GM21717 (cell line): ENCODE measurements around the gene FZD2.
"Not testable (repeated sequence)": the region's sequence is repeated elsewhere in the genome, so short reads cannot be mapped to it uniquely, and the experiment has no call there.

Experiments
- ATAC-seq: cut with Tn5 transposase; IDR thresholded peaks from one replicate; pipeline ENCODE4 v1.9.1; 2021; ENCODE audit warnings: mild to moderate bottlenecking, moderate library complexity; ENCODE audit not compliant: unreplicated experiment

Gene FZD2

DNA sequence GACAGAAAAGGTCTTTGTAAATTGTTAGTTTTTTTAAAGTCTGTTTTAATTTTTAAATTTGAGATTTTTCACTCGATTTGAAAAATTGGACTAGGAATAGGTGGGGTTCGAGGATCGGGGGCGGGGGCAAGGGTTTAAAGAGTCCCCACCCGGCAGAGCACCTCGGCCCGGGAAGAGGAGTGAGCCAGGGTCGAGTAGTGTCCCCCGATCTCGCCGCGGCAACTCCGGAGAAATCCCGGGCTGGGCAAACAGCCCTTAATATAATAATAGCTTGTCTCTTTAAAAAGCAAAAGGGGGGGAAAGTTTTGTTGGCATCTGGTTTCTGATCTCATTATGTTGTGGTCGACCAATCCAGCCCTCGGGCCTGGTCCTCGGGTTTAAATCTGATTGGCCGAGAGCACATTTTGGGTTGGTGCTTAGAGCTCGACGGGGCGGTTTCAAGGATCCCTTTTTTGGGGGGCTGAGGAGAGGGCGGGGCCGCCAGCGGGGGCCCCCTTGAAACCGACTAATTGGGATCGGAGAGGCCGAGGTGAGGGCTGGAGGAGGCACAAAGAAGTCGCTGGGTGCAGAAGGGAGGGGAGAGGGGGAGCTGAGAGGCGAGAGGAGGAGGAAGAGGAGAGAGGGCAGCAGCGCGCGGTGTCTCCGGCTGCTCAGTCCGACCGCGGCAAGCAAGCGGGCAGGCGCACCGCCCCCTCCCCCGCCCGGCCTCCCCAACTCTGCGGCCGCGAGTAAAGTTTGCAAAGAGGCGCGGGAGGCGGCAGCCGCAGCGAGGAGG is at the start of gene FZD2:
TSS of gene FZD2 (plus strand) at position 653 of the 775 bp plus-strand sequence. CDS start 205 bp downstream, outside the sequence.
- no peak for ATAC-seq

DNA sequence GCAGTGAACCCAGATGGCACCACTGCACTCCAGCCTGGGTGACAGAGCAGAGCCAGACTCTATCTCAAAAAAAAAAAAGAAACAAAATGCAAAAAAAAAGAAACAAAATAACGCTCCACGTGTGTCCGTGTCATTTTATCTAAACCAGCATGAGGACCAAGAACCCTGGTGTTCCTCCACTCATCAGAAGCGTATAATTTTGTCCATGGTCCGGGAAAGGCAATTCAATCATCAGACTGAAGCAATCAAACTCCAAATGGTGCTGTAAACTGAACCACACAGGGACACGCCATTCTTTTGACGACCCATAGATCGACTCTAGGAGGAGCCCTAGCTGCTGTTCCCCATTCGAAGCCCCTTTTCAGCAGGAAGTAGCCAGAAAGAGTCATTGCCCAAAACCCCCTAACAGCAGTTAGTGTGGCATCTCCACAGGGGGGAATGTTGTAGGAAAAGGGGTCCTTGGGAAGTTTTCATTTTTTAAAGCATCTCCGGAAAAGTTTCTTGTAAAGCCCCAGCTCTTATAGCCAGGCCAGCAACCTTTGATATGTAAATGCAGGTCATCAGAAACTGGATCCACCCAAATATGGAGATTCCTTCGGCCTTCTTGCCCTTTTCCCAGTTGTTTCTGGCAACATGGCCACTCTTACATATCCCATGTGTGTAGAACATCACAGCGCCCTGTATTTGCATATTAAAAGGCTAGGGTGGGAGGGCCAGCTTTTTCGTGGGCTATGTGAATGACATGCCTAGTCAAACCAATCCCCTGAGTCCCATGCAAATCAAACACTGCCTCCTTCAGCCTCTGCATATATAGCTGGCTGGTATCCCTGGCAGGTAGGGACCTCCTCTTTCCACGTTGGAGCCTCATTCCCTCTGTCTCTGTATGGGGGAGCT is 45.8 kb upstream of the FZD2 start:
- not testable (repeated sequence) for ATAC-seq

DNA sequence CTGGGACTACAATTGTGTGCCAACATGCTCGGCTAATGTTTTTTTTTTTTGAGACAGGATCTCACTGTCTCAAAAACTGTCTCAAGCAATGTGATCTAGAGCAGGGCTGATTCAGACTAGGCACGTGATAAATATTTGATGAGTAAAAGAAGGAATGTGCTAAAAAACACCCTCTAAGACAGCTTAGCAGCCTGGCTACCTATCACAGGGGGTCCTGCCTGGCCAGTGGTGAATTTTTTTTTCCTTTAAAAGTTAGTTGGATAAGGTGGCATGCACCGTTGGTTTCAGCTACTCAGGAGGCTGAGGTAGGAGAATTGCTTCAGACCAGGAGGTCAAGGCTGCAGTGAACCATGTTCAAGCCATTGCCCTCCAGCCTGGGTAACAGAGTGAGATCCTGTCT is 39.3 kb upstream of the FZD2 start:
- no peak for ATAC-seq

DNA sequence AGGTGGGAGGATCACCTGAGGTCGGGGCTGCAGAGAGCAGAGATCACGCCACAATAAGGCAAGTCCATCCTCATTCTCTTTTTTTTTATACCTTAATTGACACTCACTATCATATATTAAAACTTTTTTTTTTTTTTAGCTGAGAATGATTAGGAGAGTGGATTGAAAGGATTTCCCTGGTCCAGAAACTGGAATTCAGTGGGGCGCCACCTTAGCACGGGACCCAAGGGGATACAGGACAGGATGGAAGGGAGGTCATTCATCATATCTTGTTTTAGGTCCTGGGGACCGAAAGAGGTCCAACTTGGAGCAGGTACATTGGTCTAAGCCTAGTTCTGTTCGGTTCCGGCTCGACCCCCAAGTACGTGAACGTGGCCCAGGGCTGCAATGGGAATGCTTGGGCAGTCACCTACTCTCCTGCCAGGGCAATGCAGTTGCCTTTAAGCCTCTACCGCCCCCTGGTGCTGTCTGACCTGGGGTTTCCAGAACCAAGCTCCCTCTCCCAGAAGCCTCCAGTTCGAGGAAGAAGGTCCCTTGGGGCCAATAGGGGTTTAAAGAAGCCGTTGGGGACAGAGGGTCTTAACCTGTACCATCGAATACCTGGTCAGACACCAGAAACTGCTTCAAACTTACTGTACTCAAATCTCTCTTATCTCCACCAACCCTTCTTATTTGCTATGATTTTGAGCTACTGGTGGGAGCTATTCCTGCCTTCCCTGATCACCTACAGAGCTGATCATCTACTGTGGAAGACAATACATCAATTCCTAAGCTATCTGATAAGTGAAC is 34.2 kb upstream of the FZD2 start:
- no peak for ATAC-seq

DNA sequence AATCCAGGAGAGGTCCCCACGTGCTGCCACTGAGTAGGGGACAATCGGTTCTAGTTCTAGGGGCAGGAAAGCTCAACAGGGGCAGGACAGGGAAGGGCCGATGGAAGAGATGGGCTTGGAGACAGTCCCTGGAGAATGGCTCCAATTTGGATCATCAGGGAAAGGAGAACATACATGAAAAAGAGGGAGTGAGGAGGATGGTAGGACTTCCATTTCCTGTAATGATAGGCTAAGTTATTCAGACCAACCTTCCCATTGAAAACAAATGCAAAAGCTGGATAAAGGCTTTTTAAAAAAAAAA is 33.7 kb upstream of the FZD2 start:
- ATAC-seq: no peak

DNA sequence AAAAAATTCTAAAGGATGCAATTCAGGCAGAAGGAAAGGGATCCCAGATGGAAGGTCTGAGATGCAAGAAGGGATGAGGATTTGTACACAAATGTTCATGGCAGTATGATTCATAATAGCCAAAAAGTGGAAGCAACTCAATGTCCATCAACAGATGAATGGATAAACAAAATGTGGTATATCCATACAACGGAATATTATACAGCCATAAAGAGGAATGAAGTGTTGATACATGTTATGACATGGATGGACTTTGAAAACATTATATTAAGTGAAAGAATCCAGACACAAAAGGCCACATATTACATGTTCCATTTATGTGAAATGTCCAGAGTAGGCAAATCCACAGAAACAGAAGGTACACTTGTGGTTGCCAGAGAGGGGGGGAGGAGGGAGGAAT is 30.2 kb upstream of the FZD2 start:
- no peak for ATAC-seq

DNA sequence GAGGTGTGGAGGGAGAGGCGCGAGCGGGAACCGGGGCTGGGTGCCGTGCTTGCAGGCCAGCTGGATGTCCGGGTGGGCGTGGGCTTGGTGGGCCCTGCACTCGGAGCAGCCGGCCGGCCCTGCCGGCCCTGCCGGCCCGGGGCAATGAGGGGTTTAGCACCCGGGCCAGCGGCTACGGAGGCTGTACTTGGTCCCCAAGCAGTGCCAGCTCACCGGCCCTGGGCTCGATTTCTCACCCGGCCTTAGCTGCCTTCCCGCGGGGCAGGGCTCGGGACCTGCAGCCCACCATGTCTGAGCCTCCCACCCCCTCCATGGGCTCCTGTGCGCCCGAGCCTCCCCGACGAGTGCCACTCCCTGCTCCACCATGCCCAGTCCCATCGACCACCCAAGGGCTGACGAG is 29.3 kb upstream of the FZD2 start:
- ATAC-seq: no peak

DNA sequence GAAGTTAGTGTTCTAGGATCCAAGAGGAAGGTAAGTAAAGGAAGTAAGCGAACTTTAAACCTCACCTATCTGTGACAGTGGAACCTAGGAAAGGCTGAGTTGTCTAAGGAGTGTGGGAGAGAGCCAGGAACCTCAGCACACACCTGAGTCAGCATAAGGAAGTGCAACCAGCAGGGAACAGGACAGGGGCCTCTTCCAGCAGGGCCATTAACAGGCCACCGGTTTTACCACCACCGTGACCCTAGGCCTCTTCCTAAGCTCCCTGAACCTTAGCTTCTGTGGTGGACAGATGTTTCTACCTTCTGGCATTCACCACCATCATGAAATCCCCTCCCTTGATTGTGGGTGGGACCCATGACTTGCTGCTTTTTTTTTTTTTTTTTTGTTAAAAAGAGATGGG is 27.4 kb upstream of the FZD2 start:
- ATAC-seq: no peak

DNA sequence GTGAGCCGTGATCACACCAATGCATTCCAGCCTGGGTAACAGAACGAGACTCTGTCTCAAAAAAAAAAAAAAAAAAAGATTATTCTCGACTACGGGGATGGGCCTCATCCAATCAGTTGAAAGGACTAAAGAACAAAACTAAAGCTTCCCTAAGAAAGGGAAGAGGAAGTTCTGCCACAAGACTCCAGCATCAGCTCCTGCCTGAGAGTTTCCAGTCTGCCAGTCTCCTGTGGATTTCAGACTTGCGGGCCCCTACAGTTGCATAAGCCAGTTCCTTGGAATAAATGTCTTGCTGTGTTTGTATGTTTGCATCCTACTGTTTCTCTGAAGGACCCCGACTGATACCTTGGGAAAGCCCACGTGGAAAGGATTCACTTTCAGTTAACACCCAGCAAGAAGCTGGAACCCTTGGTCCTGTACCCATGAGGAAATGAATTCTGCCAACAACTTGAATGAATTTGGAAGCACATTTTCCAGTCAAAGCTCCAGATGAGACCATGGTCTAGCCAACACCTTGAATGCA is 26.3 kb upstream of the FZD2 start:
- no peak for ATAC-seq

DNA sequence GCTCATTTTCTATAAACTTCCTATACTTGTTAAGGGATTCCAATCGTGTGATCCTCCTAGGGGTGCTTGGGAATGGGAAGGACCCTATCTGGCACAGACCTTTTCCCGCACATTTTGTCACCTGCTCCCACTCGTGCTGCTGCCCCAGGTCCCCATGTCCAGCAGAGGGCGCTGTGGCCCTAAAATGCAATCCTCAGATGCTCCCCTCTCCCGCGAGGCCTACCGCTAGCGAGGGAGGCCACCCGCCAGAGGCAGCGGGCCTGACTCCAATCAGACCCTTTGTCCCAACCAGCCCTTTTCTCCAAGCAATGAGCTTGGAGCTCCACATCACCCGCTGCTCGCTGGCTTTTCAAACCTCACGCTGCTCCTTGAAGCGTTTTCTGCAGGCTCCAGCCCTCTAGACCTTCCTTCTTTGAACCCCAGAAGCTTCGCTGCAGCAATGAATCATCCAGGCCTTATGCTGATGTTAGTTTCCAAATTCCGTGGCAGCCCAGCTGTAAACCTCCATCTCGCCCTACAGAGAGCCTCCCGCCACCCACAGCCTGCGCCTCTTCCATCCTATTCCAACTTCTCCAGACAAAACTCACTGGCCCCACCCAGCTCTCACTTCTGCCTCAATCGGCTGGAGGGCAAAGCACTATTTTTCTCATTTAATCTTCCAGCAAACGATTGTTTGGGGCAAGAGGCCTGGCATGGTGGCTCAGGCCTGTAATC is 23.6 kb upstream of the FZD2 start:
- ATAC-seq: no peak

DNA sequence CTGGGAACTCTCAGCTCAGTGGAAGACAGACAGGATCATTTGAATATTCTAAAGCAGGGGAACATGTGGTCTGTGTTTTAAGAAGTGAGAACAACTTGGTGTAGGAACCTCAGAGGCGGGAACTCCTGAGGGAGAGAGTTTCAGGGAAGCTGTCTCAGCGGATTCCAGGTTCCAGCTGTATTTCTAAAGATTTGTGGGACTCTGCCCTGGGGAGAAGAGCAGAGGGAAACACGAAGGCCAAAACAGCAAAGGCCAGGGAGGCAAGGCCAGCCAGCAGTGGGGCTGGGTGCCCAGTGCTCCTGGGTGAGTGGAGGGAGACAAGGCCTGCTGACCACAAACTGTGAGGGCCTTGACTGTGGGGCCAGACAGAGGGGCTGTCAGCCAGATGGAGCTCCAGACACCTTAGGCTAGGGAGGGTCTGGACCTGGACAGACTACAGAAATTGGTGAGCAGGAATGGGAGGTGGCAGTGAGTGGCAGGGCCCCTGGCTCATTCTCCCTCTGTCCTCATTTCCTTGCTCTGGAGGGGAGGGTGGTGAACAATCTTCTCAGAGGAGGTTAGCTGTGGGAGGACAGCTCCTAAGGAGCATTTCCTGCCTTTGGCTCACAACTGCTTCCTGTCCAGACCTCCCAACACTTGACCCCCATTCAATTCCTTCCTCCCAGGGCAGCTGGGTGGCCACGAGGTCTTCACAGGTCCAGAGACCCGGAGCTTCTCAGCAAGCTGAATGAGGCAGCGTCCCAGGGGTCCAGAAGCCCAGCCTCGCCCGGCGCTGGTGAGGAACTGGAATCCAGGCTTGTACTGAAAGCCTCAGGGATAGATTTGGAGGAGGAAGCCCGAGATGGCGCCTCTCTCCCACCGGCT is 21.0 kb upstream of the FZD2 start:
- no peak for ATAC-seq

DNA sequence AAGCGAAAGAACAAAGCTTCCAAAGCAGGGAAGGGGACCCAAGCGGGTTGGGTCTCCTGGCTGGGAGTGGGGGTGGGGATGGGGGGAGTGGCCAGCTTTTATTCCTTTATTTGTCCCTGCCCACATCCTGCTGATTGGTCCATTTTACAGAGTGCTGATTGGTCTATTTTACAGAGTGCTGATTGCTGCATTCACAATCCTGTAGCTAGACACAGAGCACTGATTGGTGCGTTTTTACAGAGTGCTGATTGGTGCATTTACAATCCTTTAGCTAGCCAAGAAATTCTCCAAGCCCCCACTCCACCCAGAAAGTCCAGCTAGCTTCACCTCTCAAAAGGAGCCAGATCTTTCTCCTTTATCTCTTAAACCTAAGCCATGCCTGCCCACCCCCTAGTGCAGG is 19.4 kb upstream of the FZD2 start:
- not testable (repeated sequence) for ATAC-seq

DNA sequence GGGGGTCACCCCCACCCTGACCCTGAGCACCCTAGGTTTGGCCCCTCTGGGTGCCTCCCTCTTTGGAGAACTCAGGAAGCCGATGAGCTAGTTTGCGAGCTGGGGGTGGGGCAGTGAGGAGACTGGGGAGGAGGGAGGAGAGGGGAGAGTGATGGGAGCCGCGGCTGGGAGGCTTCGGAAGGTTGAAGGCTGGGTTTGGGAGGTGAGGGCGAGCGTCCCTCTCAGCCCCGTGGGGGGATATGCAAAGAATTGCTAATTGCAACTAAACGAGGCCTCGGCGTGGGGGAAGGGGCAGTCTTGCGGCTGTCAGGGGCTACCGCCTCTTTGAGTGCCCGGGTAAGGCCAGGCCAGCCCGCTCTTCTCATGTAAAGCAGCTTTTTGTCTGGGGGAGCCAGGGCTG is 17.6 kb upstream of the FZD2 start:
- no peak for ATAC-seq

DNA sequence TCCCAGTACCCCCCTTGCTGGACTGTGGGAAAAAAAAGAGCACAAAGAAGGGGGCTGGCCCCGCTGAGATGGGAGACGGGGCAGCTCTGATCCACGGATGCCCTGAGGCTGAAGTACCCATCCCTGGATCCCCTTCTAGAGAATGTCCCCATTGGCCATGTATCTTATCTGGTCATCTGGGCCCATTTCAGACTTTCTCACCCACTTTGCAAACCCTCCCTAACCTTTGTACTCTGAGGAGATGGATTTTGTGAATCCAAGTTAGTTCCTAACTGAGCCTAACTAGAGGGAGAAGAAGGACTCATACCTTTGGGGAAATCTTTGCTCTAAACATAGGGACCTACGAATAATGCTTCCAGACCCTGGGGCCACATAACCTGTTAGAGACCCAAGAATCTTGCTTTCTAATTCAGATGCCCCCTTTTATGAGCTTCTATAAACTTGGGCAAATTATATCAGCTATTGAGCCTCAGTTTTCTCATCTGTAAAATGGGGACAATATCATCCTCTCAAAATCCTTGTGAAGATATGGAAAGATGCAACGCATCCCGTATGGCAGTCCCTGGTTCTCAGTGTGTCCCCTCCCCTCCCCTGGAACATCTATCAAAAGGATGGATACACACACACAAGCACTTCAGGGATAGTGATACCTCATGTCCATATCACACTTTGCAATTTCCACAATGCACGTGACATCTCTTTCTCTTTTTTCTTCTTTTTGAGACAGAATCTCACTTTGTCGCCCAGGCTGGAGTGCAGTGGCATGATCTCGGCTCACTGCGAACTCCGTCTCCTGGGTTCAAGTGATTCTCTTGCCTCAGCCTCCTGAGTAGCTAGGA is 16.8 kb upstream of the FZD2 start:
- ATAC-seq: no peak

DNA sequence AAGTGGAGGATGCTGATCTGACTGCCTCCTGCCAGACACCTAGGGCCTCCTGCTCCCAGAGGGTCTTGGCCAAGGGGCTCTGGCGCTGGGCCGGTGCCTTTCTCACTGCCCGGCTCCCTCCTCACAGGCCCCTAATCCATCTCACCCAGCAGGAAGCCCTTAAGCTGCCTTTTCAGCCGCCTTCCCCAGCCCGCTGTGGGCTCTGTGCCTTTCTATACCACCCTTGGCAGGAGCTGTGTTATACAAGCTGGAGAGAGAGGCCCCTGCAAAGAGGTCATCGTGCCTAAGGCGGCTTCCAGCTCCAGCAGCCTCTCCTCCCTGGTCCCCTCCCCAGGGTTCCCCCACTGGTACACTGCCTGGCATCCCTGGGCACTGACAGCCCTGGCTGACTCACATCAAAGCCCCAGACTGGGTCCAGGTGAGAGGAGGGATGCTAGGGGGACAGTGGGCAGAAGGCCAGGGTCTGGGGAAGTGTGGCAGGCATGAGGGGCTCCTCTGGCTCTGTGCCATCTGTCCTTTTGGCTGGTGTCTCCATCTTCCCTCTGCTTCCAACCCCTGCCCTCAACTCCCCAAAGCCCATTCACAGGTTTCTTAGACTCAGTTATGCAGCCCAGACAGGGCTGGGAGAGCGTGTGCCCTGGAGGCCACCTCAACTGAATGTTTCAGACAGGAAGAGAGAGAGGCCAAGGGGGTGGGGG is 15.3 kb upstream of the FZD2 start:
- no peak for ATAC-seq

DNA sequence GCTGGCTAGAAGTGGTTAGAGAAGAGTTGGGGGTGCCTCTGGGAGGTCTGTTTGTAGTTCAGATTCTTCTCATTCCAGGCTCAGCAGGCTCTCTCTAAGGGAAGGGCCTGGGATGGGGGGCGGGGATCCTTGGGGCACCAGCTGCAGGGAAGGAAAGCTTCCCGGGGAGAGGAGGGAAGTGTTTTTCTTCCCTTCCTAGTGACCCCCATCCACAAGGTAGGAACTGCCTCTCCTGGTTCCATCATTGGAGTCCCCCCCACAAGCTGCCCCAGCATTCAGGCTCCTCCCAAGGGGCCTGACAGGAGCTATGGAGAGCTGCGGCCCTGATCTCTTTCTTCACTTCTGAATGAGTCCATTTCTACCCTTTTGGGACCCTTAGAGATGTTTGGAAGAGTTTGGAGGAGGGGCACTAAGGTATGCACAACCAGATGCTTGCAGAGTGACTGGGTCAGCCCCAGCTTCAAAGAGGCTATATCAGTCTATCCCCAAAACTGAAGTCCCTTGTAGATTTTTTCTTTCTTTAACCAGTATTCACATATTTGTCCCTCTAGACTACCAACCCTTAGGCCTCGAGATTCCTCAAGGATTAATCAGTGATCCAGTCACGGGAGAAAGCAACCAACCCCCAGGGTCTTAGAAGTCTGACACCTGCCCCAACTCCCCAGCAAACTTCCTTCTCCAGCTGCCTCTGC is 13.9 kb upstream of the FZD2 start:
- no peak for ATAC-seq

DNA sequence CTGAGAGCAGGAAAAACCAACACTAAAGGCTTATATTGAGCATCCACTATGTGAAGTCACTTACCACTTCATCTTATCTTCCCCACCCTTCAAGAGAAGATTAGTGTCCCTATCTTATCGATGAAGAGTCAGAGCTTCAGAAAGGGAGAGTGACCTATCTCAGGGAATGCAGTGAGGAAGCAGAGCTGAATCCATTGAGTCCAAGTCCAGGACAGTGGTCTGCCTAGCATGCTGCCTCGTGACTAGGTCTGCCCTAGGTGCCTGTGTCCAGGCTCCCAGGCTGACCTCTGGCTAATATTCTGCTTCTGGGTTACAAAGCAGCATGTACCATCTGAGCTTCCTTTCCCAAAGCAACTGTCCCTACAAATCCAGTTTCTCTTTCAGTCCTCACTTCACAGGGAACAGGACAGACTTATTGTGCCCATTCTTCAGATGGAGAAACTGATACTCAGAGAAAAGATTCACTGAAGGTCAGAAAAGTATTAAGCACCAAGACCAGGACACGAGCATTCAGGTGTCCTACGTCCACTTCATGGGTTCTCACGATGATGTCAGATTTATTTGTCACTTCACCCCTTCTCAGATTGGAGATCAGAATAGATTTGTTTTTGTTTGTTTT is 13.3 kb upstream of the FZD2 start:
- ATAC-seq: no peak
